ENCODE results near the gene RPS18. TPM values are rescaled to one million over a fixed set of nuclear protein-coding genes. Genes with fewer than 3 reads are reported as not detected.

Gene RPS18
- total and polyA plus RNA-seq, 2 donors (not counting 1 experiment from before 2014, with no cell fraction given): 4,034 to 4,995 TPM

DNA sequence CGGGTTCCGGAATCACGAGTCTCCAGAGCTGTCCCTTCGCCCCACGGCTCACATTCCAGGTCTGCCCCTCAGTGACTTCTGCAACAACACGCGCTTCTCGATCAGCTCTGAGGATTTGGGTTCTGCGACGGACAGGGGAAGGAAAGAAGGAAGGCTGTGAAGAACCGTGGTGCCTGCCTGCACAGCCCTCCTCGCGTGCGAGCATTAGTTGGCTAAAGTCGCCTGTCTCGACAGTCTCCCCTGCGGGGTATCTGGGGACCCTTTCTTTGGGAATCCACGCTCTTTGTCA, 23.3 kb upstream of the RPS18 start:
- H3K79me2 ChIP-seq (ENCODE audit: control insufficient read depth, insufficient read depth, low read length): no peaks in the 10 kb centered on the region
- H4K20me1 ChIP-seq (ENCODE audit: control insufficient read depth, extremely low read depth, insufficient read depth, low read length): no peaks in the 10 kb centered on the region
- H3K36me3 ChIP-seq (ENCODE audit: control insufficient read depth, insufficient read depth, low read length): no peaks in the 10 kb centered on the region
- peak overlapping the region; percentile 81 for H3K9ac ChIP-seq (ENCODE audit: insufficient read depth, low read length)
- no peaks in the 10 kb centered on the region for H3K27me3 ChIP-seq (ENCODE audit: control insufficient read depth, insufficient read depth, low read length)
- peak overlapping the region; percentile 42 to 68 (median 57) for H3K4me3 ChIP-seq (replicated peaks in 1 of 4; ENCODE audit: control extremely low read depth in 1 of 4, insufficient read depth in 1 of 4, low read depth in 3 of 4, low read length in 4 of 4)
- peak overlapping the region; percentile 80 for H2AFZ ChIP-seq (ENCODE audit: low read length)
- DNase-seq (ENCODE audit: low read depth in 2 of 2): peak in 1 of 2 donors; percentile 48
- no peak for TF ChIP-seq EZH2 (IDR thresholded peaks at IDR 0.05; ENCODE audit: low read length, missing control alignments)
- TF ChIP-seq, protein P1, sequence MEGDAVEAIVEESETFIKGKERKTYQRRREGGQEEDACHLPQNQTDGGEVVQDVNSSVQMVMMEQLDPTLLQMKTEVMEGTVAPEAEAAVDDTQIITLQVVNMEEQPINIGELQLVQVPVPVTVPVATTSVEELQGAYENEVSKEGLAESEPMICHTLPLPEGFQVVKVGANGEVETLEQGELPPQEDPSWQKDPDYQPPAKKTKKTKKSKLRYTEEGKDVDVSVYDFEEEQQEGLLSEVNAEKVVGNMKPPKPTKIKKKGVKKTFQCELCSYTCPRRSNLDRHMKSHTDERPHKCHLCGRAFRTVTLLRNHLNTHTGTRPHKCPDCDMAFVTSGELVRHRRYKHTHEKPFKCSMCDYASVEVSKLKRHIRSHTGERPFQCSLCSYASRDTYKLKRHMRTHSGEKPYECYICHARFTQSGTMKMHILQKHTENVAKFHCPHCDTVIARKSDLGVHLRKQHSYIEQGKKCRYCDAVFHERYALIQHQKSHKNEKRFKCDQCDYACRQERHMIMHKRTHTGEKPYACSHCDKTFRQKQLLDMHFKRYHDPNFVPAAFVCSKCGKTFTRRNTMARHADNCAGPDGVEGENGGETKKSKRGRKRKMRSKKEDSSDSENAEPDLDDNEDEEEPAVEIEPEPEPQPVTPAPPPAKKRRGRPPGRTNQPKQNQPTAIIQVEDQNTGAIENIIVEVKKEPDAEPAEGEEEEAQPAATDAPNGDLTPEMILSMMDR (conservative IDR thresholded peaks at IDR 0.05 in 1 of 2, IDR thresholded peaks at IDR 0.05 in 1 of 2; ENCODE audit: low read depth in 1 of 2, low read length in 2 of 2): no peak
- H3K4me2 ChIP-seq (ENCODE audit: extremely low read depth, insufficient read depth, low read length): peak overlapping the region; percentile 100
- peak overlapping the region; percentile 94 for H3K27ac ChIP-seq (ENCODE audit: insufficient read depth, low read length)
- H3K4me1 ChIP-seq (ENCODE audit: control insufficient read depth, extremely low read depth, insufficient read depth, low read length): peaks cover 16% of the 10 kb centered on the region
- H3K9me3 ChIP-seq (ENCODE audit: control insufficient read depth, insufficient read depth, low read depth, low read length): no peaks in the 10 kb centered on the region

GRCh38 chr6:33248932-33249731, 22.7 kb upstream of the RPS18 start:
- peak overlapping the region; percentile 42 to 86 (median 58) for H3K4me3 ChIP-seq (replicated peaks in 1 of 4; ENCODE audit: control extremely low read depth in 1 of 4, insufficient read depth in 1 of 4, low read depth in 3 of 4, low read length in 4 of 4)
- peak overlapping the region; percentile 100 for H3K4me2 ChIP-seq (ENCODE audit: extremely low read depth, insufficient read depth, low read length)
- H3K9ac ChIP-seq (ENCODE audit: insufficient read depth, low read length): peak overlapping the region; percentile 81
- peak overlapping the region; percentile 80 for H2AFZ ChIP-seq (ENCODE audit: low read length)
- H3K9me3 ChIP-seq (ENCODE audit: control insufficient read depth, insufficient read depth, low read depth, low read length): no peaks in the 10 kb centered on the region
- H3K79me2 ChIP-seq (ENCODE audit: control insufficient read depth, insufficient read depth, low read length): no peaks in the 10 kb centered on the region
- TF ChIP-seq, protein P1 (conservative IDR thresholded peaks at IDR 0.05 in 1 of 2, IDR thresholded peaks at IDR 0.05 in 1 of 2; ENCODE audit: low read depth in 1 of 2, low read length in 2 of 2): no peak
- TF ChIP-seq EZH2 (IDR thresholded peaks at IDR 0.05; ENCODE audit: low read length, missing control alignments): no peak
- peak overlapping the region; percentile 94 for H3K27ac ChIP-seq (ENCODE audit: insufficient read depth, low read length)
- H3K4me1 ChIP-seq (ENCODE audit: control insufficient read depth, extremely low read depth, insufficient read depth, low read length): peaks cover 16% of the 10 kb centered on the region
- peak; percentile 99 for DNase-seq (ENCODE audit: low read depth in 2 of 2)
- no peaks in the 10 kb centered on the region for H4K20me1 ChIP-seq (ENCODE audit: control insufficient read depth, extremely low read depth, insufficient read depth, low read length)
- no peaks in the 10 kb centered on the region for H3K27me3 ChIP-seq (ENCODE audit: control insufficient read depth, insufficient read depth, low read length)
- H3K36me3 ChIP-seq (ENCODE audit: control insufficient read depth, insufficient read depth, low read length): no peaks in the 10 kb centered on the region

GRCh38 chr6:33249732-33250630, 21.9 kb upstream of the RPS18 start:
- H3K4me2 ChIP-seq (ENCODE audit: extremely low read depth, insufficient read depth, low read length): peak overlapping the region; percentile 95
- peak overlapping the region; percentile 54 for H3K9ac ChIP-seq (ENCODE audit: insufficient read depth, low read length)
- peak overlapping the region; percentile 9 for H2AFZ ChIP-seq (ENCODE audit: low read length)
- peaks cover 16% of the 10 kb centered on the region for H3K4me1 ChIP-seq (ENCODE audit: control insufficient read depth, extremely low read depth, insufficient read depth, low read length)
- peak overlapping the region; percentile 94 for H3K27ac ChIP-seq (ENCODE audit: insufficient read depth, low read length)
- no peaks in the 10 kb centered on the region for H3K9me3 ChIP-seq (ENCODE audit: control insufficient read depth, insufficient read depth, low read depth, low read length)
- peak; percentile 72 to 84 for DNase-seq (ENCODE audit: low read depth in 2 of 2)
- no peaks in the 10 kb centered on the region for H3K27me3 ChIP-seq (ENCODE audit: control insufficient read depth, insufficient read depth, low read length)
- H4K20me1 ChIP-seq (ENCODE audit: control insufficient read depth, extremely low read depth, insufficient read depth, low read length): no peaks in the 10 kb centered on the region
- no peaks in the 10 kb centered on the region for H3K79me2 ChIP-seq (ENCODE audit: control insufficient read depth, insufficient read depth, low read length)
- no peaks in the 10 kb centered on the region for H3K36me3 ChIP-seq (ENCODE audit: control insufficient read depth, insufficient read depth, low read length)
- peak overlapping the region; percentile 17 to 86 (median 55) for H3K4me3 ChIP-seq (replicated peaks in 1 of 4; ENCODE audit: control extremely low read depth in 1 of 4, insufficient read depth in 1 of 4, low read depth in 3 of 4, low read length in 4 of 4)
- TF ChIP-seq, protein P1 (conservative IDR thresholded peaks at IDR 0.05 in 1 of 2, IDR thresholded peaks at IDR 0.05 in 1 of 2; ENCODE audit: low read depth in 1 of 2, low read length in 2 of 2): no peak
- TF ChIP-seq EZH2 (IDR thresholded peaks at IDR 0.05; ENCODE audit: low read length, missing control alignments): no peak

Data from fibroblast of lung (primary cell).